IMR-90 (cell line): Measurements from ENCODE around the gene OR5D18.

ENCODE experiments used
- CEBPB ChIP-seq: IDR thresholded peaks from 2 replicates; pipeline ENCODE4 v1.6.1; 2012; ENCODE audit warnings: low read depth, low read length, improper control_type of control experiment
- CHD1 ChIP-seq: IDR thresholded peaks from 2 replicates; pipeline ENCODE4 v1.6.1; 2012; ENCODE audit warnings: low read depth, low read length, improper control_type of control experiment
- ELK1 ChIP-seq: fragments of 150-350 bp; IDR thresholded peaks from 2 replicates; pipeline ENCODE4 v1.6.1; 2016; ENCODE audit warnings: low read depth, mild to moderate bottlenecking, low read length, moderate library complexity, borderline replicate concordance
- MAFK ChIP-seq: IDR thresholded peaks from 2 replicates; pipeline ENCODE4 v1.6.1; 2012; ENCODE audit warnings: low read depth, low read length, improper control_type of control experiment
- MAZ ChIP-seq: IDR thresholded peaks from 2 replicates; pipeline ENCODE4 v1.6.1; 2012; ENCODE audit warnings: low read depth, mild to moderate bottlenecking, low read length, improper control_type of control experiment, moderate library complexity, borderline replicate concordance
- POLR2A ChIP-seq: IDR thresholded peaks from 2 replicates; pipeline ENCODE4 v1.6.1; 2012; ENCODE audit warnings: mild to moderate bottlenecking, low read depth, low read length
- RAD21 ChIP-seq: IDR thresholded peaks from 2 replicates; pipeline ENCODE4 v1.6.1; 2012; ENCODE audit warnings: low read length, improper control_type of control experiment
- RCOR1 ChIP-seq: IDR thresholded peaks from 2 replicates; pipeline ENCODE4 v1.6.1; 2012; ENCODE audit warnings: mild to moderate bottlenecking, low read length, improper control_type of control experiment; ENCODE audit not compliant: insufficient replicate concordance
- RFX5 ChIP-seq: IDR thresholded peaks from 2 replicates; pipeline ENCODE4 v1.8.0; 2012; ENCODE audit warnings: low read depth, mild to moderate bottlenecking, low read length, moderate library complexity
- SMC3 ChIP-seq: fragments of 150-350 bp; IDR thresholded peaks from 2 replicates; pipeline ENCODE4 v1.6.1; 2016; ENCODE audit warnings: low read depth, mild to moderate bottlenecking, antibody characterized with exemption, low read length, moderate library complexity
- TF ChIP-seq, protein P1 (sequence below): conservative IDR thresholded peaks from 2 replicates; pipeline ENCODE4 v1.5.1; 2012; ENCODE audit warnings: mild to moderate bottlenecking, low read depth, low read length, improper control_type of control experiment

DNA sequence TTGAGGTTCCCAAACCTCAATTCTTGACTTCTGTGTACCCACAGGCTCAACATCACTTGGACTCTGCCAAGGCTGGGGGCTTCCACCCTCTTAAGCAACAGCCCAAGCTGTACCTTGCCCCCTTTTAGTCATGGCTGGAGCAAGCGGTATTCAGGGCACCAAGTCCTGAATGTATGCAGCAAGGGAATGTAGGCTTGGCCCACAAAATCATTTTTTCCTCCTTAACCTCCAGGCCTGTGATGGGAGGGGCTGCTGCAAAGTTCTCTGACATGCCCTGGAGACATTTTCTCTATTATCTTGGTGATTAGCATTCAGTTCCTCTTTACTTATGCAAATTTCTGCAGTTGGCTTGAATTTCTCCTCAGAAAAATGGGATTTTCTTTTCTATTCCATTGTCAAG is 13.2 kb upstream of the OR5D18 start:
- no peak for TF ChIP-seq MAZ
- no peak for TF ChIP-seq MAFK
- TF ChIP-seq POLR2A = no peak
- TF ChIP-seq, protein P1, sequence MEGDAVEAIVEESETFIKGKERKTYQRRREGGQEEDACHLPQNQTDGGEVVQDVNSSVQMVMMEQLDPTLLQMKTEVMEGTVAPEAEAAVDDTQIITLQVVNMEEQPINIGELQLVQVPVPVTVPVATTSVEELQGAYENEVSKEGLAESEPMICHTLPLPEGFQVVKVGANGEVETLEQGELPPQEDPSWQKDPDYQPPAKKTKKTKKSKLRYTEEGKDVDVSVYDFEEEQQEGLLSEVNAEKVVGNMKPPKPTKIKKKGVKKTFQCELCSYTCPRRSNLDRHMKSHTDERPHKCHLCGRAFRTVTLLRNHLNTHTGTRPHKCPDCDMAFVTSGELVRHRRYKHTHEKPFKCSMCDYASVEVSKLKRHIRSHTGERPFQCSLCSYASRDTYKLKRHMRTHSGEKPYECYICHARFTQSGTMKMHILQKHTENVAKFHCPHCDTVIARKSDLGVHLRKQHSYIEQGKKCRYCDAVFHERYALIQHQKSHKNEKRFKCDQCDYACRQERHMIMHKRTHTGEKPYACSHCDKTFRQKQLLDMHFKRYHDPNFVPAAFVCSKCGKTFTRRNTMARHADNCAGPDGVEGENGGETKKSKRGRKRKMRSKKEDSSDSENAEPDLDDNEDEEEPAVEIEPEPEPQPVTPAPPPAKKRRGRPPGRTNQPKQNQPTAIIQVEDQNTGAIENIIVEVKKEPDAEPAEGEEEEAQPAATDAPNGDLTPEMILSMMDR = no peak
- no peak for TF ChIP-seq CEBPB
- no peak for TF ChIP-seq RFX5
- no peak for TF ChIP-seq ELK1
- no peak for TF ChIP-seq RCOR1
- no peak for TF ChIP-seq SMC3
- TF ChIP-seq RAD21 = no peak
- no peak for TF ChIP-seq CHD1
